Gastroesophageal sphincter (tissue), 3 donors: Measurements from ENCODE around the gene IQSEC1.

ENCODE experiments used
- POLR2A ChIP-seq, 2 donors: fragments of 450-650 bp; IDR thresholded peaks; one replicate each; pipeline ENCODE4 v1.6.1; 2017; ENCODE audit warnings: antibody characterized with exemption in 2 of 2, mild to moderate bottlenecking in 2 of 2, moderate library complexity in 1 of 2
- POLR2AphosphoS5 ChIP-seq: sonication (generic); formaldehyde crosslinking; IDR thresholded peaks from one replicate; pipeline ENCODE4 v1.6.1; 2017; ENCODE audit warnings: antibody characterized with exemption
- TF ChIP-seq, protein P1 (sequence below), 4 experiments: fragments of 200-600 bp in 2 of 4; fragments of 450-650 bp in 2 of 4; sonication (generic) in 1 of 4; IDR thresholded peaks; one replicate each; pipeline ENCODE4 v1.5.1; 2017 to 2019; ENCODE audit warnings: antibody characterized with exemption in 4 of 4, mild to moderate bottlenecking in 2 of 4, moderate library complexity in 2 of 4

DNA sequence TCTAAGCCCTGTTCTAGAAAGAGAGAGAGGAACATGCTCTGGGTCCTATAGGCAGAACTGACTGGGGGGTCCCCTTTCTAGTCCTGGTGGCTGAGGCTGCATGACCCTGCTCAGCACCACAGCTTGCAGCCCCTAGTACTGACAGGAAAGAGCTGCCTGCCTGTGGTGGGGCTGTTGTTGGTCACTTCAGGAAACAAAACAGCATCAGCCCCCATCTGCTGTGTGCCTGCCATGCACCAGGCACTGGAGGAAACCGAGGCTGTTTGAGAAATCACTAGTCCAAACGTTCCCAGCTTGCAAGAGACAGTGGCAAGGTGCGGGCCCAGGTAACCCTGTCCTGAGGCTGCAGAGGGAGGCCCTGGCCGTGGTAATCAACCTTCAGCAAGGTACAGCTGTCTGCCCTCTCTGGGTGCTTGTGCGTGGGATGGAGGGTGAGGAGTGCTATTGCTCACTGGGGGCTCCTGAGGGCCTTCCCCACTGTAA is 90.6 kb downstream of the IQSEC1 start:
- TF ChIP-seq POLR2A (IDR thresholded peaks at IDR 0.05) (no peak), POLR2AphosphoS5 (no peak)
- TF ChIP-seq, protein P1, sequence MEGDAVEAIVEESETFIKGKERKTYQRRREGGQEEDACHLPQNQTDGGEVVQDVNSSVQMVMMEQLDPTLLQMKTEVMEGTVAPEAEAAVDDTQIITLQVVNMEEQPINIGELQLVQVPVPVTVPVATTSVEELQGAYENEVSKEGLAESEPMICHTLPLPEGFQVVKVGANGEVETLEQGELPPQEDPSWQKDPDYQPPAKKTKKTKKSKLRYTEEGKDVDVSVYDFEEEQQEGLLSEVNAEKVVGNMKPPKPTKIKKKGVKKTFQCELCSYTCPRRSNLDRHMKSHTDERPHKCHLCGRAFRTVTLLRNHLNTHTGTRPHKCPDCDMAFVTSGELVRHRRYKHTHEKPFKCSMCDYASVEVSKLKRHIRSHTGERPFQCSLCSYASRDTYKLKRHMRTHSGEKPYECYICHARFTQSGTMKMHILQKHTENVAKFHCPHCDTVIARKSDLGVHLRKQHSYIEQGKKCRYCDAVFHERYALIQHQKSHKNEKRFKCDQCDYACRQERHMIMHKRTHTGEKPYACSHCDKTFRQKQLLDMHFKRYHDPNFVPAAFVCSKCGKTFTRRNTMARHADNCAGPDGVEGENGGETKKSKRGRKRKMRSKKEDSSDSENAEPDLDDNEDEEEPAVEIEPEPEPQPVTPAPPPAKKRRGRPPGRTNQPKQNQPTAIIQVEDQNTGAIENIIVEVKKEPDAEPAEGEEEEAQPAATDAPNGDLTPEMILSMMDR (IDR thresholded peaks at IDR 0.05), result no peak
